ENCODE data around the gene PITPNM3.

PITPNM3 gene

DNA sequence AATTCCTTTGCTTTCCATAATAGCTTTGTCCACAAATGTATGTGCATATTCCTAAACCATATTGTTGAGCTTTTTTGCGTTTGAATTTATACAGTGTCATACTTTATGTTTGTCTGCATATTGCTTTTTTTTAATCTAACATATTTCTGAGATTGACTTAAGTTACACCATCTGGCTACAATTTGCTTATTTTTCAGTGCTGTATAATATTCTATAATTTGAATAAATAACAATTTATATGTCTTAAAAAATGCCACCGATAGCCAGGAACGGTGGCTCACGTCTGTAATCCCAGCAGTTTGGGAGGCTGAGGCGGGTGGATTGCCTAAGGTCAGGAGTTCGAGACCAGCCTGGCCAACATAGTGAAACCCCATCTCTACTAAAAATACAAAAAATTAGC, 113.6 kb downstream of the PITPNM3 start:
- DNase-seq (ENCODE audit: low spot score): no peak

DNA sequence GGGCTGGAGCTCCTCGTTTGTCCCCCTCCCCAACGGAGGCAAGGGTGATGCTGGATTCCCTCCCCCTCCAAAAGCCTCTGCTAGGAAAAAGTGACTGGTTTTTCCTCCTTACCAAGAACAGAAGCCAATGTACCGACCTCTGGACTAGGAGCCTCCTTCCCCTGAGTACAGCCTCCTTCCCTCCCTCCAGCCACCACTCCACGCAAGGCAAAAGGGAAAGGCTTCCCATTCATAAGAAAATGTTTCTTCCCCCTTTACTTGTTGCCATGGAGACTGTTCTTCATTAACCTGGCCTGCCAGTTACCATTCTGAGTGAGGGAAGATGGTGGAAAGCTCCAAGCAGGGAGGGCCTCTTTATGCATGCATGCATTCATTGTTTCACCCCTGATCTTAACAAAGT, 116.4 kb downstream of the PITPNM3 start:
- DNase-seq (ENCODE audit: low spot score): no peak

DNA sequence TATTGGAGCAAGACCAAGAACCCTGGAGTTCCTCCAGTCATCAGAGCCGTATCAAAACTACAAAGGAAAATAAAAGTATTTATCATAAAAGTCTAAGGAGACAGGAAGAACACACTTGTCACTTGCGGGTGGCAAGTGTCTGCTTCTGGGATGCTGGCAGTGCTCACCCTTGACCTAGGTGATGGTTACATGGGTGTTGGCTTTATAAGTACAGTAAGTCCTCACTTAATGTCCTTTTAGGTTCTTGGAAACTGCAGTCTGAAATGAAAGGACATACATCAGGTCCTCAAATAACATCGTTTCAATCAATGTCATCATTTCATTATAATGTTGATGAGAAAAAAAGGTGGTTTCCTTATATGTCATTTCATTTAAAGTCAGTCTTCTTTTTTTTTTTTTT, 118.4 kb downstream of the PITPNM3 start:
- no peak for DNase-seq (ENCODE audit: low spot score)

DNA sequence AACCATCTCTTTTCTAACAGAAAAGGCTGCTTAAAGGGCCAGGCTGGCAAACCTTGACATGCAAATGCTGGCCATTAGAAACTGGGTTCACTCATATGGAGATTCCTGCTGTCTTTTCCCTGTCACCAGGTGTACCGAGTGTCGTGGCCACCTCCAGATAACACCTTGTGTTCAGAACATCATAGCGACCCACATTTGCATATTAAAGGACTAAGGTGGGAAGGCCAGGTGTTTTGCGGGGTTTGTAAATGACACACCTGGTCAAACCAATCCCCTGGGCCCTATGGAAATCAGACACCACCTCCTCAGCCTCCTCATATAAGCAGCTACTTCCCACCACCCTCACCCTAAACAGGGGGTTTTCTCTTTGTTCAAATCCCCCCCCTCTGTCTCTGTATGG, 118.9 kb downstream of the PITPNM3 start:
- DNase-seq (ENCODE audit: low spot score): no peak

DNA sequence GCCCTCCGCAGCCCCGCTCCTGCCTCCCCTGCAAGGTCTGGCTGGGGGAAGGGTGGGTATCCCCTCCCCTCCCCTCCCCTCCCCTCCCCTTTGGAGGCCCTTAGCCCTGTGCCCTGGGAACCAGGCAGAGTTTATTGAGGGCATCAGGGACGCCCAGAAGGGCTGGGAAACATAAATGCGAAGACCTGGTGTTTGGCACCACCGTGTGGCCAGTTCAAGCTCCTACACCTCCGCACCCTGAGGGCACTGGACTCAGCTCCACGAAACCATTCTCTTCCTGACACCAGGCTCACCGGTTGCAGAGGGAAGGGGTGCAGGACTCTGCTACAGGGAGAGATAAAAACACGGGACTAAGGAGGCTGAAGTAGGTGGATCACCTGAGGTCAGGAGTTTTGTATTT, 120.4 kb downstream of the PITPNM3 start:
- peak; percentile 64 for DNase-seq (ENCODE audit: low spot score)

DNA sequence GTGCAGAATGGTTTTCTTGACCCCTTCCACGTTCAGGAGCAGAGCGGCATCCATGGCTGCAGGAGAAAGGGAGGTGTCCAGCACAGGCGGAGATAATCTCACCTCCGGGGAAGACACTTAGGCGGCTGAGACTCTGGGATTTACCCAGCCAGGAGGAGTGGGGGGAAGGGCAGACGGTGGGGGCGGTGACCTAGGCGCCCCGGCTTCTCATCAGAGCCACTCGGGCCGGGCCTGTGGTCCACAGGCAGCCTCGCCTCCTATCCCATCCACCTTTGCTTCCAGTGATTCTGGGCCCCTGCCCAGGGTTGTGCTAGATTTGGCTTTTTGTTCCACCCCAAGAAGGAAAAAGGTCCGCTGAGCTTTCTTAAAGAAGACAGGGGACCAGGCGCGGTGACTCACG, 121.3 kb downstream of the PITPNM3 start, which contains the start of gene AIPL1:
Gene AIPL1 (minus strand): TSS at position 71 of the 400 bp plus-strand sequence. CDS start 17 bp downstream, at position 54.
- DNase-seq (ENCODE audit: low spot score): no peak

DNA sequence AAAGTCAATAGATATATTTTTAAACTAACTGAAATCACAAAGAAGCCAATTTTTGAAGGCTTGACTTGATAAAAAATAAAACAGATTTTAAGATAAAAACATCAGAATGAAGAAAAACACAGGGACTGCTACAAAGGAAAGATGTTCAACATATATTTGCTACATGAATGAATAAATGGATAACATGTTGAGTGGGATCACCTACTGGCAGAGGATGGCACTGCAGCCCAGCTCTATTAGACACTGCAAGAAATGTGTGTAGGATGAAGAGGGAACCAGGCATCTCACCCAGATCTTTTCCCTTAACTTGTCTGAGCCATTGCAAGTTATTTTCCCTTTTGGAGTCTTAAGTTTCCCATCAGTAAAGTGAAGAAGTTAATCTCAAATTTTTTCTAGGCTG, 125.6 kb downstream of the PITPNM3 start:
- no peak for DNase-seq (ENCODE audit: low spot score)

DNA sequence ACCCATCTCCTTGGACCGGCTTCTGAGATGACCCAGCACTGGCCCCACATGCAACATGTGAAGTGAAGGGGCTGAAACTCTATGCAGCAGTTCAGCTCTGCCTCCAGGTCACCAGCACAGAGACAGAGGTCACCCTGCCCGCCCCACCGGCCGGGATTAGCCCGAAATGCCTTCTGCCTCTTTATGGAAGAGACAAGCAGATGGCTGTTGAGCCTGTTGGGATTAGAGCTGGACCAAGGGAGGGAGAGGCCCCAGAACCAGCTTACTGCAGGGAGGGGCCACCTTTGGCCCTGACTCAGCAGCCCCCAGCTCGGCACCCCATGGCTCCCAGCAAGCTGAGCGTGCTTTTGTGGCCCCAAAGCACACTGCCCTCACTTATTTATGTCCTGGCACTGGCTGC, 127.1 kb downstream of the PITPNM3 start:
- DNase-seq (ENCODE audit: low spot score): no peak

DNA sequence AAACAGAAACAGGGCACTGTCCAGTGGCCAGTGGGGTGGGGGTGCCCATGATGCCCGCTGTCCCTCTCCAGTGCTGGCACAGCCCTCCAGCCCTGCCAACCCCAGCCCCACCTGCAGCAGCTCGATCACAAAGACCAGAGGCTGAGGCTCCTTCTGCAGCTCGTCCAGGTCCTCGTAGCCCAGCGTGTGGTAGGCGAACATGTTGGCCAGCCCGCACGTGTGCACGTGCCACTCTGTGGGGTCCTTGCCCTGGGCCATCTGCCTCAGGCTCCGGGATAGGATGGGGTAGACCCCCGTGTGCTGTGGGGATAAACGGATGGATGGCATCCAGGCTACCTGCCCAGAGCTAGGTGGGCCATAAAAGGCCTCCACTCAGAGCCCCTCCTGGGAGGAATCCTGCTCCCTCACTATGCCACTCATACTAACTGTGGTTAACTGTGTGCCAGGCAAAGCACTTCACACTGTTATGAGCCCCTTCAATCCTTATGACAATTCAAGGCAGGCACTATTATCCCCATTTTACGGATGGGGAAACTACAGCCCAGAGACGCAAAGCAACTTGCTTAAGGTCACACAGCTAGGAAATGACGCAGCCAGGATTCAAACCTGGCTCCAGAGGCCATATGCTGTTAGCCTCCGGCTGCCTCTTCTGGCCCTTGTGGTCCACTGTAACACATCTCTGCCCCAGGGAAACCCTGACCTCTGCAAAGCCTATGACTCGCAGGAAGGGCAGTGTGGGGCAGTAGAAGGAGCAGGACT, 128.0 kb downstream of the PITPNM3 start:
- no peak for DNase-seq (ENCODE audit: low spot score)

DNA sequence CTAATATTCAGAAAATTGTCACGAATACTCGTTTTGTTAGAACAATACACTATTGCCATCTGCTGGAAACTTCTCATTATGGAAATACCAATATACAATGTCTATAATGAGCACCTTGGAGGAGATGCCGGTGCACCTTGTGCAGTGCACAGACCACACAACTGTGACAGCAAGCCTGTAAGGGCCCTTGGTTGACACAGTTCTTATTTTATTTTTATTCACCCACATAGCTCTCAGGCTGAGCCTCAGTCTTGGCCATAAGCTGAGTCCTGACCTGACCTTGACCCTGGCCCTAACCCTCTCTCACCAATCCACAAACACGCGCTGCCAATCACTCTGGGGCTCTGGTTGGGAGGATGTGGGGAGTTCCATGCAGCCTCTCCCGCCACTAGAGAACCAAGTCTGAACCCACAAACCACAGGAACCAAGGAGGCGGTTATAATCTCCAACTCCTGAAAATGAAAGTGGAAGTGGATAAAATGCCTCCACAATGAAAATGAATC, 129.0 kb downstream of the PITPNM3 start:
- DNase-seq (ENCODE audit: low spot score): no peak

DNA sequence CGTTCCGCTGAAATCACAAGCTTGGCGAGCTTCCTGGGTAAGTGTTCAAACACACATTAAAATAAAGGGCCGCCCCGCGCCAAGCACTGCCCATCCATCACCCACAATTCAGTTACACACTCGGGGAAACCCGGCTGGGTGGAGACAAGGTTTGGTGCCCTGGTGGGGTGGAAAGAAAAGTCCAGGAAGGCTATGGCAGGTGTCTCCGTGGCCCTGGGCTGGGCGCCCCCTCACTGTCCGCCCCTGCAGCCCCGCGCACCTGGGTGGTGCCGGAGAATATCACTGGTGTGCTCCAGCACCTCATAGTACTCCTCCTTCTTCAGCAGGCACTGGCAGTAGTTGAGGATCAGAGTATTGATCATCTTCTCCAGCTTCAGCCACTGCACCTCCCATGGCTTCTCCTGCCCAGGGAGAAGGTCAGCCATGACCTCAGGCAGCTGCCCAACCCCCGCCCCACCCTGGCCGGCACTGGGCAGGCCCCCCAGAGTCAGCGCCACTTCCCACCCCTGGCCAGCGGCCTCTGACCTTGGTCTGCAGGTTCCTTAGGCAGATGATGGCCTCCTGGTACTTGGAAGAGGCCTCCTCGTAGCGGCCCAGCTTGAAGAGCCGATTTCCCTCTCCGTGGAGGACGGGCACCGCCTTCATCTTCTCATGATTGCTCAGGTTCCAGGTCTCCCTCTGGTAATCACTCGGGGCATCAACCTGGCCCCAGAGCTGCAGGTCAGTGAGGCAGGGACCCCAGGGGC, 129.8 kb downstream of the PITPNM3 start:
- no peak for DNase-seq (ENCODE audit: low spot score)

DNA sequence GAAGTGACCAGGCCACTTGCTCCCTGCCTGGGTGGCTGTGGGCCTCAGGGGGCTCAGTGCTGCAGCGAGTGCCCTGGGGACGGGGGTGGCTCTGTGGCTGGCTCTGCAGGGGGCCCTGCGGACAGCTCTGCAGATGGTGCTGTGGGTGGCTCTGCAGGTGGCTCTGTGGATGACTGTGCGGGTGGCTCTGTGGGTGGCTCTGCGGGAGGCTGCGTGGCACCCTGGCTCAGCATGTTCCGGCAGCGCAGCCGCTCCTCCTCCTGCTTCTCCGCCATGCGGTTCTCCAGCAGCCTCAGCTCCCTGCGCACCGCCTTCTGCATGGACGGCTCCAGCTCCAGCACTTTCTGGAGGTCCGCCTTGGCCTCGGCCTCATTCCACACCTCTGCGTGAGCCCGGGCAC, 130.9 kb downstream of the PITPNM3 start:
- no peak for DNase-seq (ENCODE audit: low spot score)

DNA sequence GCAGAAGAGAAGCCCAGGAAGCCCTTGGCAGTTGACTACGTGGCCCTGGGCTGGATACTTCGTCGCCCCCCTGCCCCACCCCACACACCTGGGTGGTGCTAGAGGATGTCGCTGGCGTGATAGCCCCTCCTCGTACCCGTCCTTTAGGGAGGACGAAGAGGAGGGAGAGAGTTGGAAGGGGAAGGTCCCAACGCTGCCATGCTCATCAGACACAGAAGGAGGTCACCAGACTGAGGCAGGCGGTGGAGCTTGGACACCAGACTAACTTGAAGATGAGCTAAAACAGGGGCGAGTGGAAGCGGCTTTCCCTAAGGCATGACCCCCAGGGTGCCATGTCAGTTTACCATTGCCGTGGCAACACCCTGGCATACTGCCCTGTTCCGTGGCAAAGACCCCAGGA, 132.4 kb downstream of the PITPNM3 start:
- no peak for DNase-seq (ENCODE audit: low spot score)

DNA sequence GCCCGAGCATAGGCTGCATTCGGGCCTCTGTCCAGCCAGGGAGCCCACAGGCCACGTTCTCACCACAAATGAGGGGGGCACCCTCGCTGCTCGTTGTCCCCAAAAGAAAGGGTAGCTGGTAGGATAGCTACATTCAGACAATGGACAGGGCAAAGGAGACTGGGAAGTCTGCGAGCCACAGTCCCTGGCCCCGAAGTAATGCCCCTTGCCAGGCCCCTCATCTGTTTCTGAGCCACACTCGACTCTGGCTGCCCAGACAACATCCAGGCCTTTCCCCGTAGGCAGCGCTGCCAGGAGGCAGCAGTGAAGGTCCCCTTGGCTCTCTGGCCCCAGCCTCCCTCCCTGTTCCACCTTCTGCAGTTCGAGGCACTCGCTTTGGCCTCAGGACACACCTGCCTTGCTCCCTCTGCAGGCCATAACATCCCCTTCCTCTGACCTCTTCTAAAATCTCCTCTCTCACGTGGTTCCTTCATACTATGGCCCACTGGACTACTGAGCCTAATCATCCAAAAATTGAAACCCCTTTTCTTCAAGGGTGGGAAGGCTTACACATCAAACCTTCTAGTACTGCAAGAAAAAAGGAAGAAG, 133.6 kb downstream of the PITPNM3 start:
- no peak for DNase-seq (ENCODE audit: low spot score)

DNA sequence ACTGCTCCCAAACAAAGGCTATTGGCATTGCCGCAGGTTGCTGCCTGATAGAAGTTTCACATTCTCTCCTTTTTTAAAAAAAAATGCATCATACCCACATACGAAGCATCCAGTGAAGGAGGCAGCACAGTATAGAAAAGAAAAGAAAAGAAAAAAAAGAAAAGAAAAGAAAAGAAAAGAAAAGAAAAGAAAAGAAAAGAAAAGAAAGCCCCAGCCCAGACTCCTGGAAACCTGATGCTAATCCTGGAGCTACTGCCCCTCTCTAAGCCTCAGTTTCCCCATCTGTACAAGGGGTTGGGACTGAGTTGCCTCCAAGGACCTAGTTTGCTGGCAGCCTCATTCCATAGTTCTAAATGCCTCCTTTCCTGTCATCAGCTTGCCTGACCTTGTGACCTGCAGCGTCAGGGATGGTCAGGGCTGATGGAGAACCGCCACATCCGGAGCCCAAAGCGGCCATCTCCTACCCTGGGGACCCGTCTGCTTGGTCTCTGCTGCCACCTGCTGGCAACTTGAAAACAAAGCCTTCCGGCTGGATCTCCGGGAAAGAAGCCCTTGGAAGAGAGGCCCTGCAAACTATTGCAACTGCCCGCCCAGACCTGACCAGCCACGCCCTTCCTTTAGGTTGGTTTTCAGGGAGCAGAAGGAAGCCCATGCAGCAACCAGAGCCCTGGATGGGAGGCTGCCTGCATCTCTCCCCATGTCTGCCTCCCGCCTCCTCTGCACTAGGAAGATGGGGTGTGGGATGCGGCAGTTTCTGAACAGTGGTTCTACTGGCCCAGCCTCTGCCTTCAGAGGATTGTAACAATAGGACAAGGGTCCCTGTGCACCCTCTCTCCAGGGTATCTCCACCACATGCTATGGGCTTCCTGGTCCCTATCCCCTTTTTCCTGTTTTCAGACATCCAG, 134.4 kb downstream of the PITPNM3 start:
- DNase-seq (ENCODE audit: low spot score): peak; percentile 85

DNA sequence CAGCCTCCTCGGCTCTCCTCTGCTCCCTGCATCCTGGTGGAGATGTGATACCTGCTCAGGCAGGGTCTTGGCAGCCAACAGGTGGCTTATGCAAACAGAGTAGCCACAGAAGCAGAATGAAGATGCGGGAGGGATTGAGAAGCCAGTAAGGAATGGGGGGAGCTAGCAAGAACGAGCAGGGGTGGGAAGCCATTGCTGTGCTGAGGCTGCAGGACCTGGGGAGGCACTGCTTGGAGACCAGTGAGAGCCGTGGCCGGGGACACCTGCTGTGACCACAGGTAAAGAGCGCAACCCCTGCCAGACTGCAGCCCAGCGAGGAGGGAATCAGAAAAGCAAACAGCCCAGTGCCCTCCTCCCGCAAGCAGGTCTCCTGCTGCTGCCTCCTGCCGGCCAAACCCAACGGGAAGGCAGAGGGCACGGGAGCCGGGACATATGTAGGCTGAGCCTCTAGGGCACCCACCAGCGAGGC, 136.1 kb downstream of the PITPNM3 start:
- DNase-seq (ENCODE audit: low spot score): peak; percentile 50

DNA sequence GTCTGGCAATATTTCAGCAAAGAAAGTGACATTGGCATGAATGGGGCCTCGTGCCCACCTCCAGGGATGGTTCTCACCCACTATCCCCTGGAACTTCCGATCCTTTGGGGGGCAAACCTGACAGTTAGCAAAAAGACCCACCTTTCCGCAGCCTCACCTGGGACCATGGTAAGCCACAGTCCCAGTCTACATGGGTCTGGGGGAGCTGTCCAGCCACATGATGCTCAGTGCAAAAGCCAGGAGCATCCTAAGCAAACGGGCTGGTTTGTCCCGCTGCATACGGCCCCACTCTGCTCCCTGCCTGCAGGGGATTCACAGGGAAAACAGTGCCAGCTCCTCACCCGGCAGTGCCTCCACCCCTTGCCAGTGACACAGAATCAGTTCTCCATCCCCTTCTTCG, 140.7 kb downstream of the PITPNM3 start:
- DNase-seq (ENCODE audit: low spot score): no peak

DNA sequence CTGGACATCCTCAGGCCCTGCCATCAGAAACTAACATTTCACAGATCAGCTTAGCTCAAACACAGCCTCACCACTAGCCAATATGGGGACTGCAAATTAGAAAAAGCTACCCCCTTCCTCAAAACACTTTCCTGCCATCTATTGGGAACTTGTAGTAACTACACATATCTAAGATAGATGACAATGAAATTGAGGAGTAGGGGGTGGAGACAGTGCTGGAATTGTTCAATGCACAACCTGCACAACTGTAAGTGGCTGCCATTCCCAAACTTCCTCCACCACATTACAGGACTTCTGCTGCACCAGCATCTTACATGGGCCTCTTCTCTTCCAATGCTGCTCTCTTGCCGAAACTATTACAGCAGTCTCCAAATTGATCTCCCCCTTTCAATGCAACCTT, 143.3 kb downstream of the PITPNM3 start:
- peak; percentile 53 for DNase-seq (ENCODE audit: low spot score)

DNA sequence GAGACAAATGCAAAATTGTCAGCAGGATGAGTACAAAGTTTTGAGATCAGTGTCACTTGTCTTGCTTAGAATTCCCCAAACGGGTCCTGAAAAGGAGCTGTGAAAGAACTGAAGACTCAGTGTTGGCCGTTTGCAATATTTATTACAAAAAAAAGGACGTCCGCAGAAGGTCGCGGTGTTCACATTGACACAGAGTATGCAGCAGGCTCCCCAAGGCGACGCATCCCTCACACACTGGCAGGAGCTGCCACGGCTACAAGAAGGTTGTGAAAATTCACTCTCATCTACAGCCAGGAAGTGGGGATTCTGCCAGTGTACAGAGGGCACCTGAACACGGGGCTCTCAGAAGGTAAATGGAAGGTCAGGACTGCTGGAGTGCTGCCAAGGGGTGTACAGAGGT, 147.6 kb downstream of the PITPNM3 start:
- no peak for DNase-seq (ENCODE audit: low spot score)

DNA sequence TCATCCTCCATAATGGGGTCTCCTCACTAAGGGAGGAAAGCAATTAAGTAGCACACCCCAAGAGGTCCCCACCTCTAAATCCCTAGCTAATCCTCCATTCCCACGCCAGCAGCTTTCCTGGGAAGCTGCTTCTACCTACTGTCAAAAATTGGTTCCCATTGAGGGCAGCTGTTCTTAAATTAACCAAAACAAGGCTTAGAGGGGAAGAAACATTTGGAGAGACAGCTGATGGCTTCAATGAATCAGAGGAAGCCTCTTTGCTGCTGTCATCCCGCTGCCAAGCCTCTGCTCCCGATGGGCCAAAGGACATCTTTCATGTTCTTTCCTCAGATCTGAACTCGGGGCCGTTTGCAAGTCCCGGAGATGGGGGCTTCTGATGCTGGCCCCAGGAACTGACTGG, 148.1 kb downstream of the PITPNM3 start:
- DNase-seq (ENCODE audit: low spot score): no peak

DNA sequence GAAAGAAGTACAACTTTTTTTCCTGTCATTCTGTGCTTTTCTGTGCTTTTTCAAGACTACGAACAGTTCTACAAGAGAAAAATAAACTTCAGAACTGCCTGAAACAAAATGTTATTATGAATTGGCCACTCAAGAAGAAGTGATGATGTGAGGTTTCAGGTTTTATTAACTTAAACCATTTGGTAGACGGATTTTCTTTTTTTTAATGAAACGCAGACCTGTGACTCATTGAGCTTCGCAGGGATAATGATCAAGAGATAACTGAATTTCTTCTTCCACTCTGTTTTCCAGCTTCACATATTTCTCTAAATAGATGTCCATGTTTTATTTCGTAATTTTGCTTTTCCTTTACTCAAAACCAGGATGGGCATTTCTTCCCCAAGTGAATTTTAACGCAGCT, 154.1 kb downstream of the PITPNM3 start:
- no peak for DNase-seq (ENCODE audit: low spot score)

Measured in HuH-7 (cell line).